Epithelial cell of proximal tubule (primary cell): ENCODE data around the gene CENPN. TPM values are rescaled to one million over a fixed set of nuclear protein-coding genes. Genes with fewer than 3 reads are reported as not detected.
A peak's percentile ranks its signal among the peaks of the same experiment; 100 is the strongest.

Experiments used
- DNase-seq: peaks from one replicate; pipeline ENCODE4 v3.0.0-alpha.2; 2011; ENCODE audit warnings: low read depth
- H3K4me3 ChIP-seq: 2 replicates; pipeline ENCODE4 v1.5.1; 2011; ENCODE audit warnings: low read depth, mild to moderate bottlenecking, low read length
- CTCF ChIP-seq: conservative IDR thresholded peaks from 2 replicates; pipeline ENCODE4 v1.5.1; 2012; ENCODE audit warnings: low read depth, mild to moderate bottlenecking, low read length
- total RNA-seq: library from RNA; depleted of rRNA; stranded (reverse); fragments of >200 nt; gene quantifications from 2 replicates; pipeline ENCODE4 v1.2.3, GENCODE V29; 2015

CENPN gene
- total RNA-seq, 1 donor from 2014 or later = 49.2 TPM

- DNase-seq = peak; percentile 29
- H3K4me3 ChIP-seq = peak overlapping the region; percentile 96
- peak; percentile 65 for TF ChIP-seq CTCF
These were observed 2.2 kb upstream of the CENPN start for GRCh38 chr16:81004646-81005353.

- no peak for DNase-seq
- no peak for TF ChIP-seq CTCF
- H3K4me3 ChIP-seq = peak overlapping the region; percentile 96
These were observed 1.3 kb upstream of the CENPN start for GRCh38 chr16:81005610-81006161.

- DNase-seq = no peak
- H3K4me3 ChIP-seq = peak overlapping the region; percentile 96
- no peak for TF ChIP-seq CTCF
These were observed 702 bp upstream of the CENPN start for GRCh38 chr16:81006211-81006812.

- peak overlapping the region; percentile 96 for H3K4me3 ChIP-seq
- DNase-seq = no peak
- TF ChIP-seq CTCF = no peak
These were observed 1.4 kb downstream of the CENPN start for GRCh38 chr16:81008505-81008789.

GRCh38 chr16:81012974-81013373 is 6.0 kb downstream of the CENPN start:
- no peak for TF ChIP-seq CTCF
- no peak overlapping the region for H3K4me3 ChIP-seq

GRCh38 chr16:81014672-81015071 is 7.7 kb downstream of the CENPN start:
- TF ChIP-seq CTCF = no peak
- no peak for DNase-seq
- H3K4me3 ChIP-seq = no peak overlapping the region

More at GRCh38 chr16:81012974-81013373, 6.0 kb downstream of the CENPN start:
- no peak for DNase-seq

- no peak overlapping the region for H3K4me3 ChIP-seq
- no peak for TF ChIP-seq CTCF
- DNase-seq = no peak
These were observed 11.5 kb downstream of the CENPN start for GRCh38 chr16:81018496-81018895.
